Activated T-helper 1 cell treated with anti-CD3 and anti-CD28 coated beads, Interleukin-12 subunit alpha, Interleukin-12 subunit beta, Interleukin-2, Interleukin-4 antibody, amounts not matched to agents 30 ng/mL and 10 ng/mL and 1 ng/mL, durations not matched to agents 14 hours and 24 hours and 36 hours (primary cell): ENCODE measurements around the gene NPHP4. TPM values are rescaled to one million over a fixed set of nuclear protein-coding genes. Genes with fewer than 3 reads are reported as not detected.
"Not testable (repeated sequence)": the region's sequence is repeated elsewhere in the genome, so short reads cannot be mapped to it uniquely, and the experiment has no call there.

Experiments
- DNase-seq: peaks from one replicate; pipeline ENCODE4 v3.0.0; 2021; ENCODE audit warnings: low spot score
- H3K27ac Mint-ChIP-seq: one replicate; pipeline ENCODE4 v1.8.0; 2021; ENCODE audit warnings: mild to moderate bottlenecking, mixed read lengths
- H3K27me3 Mint-ChIP-seq: one replicate; pipeline ENCODE4 v1.8.0; 2022; ENCODE audit warnings: mild to moderate bottlenecking, moderate library complexity, mixed read lengths; ENCODE audit not compliant: insufficient read depth
- H3K36me3 Mint-ChIP-seq: one replicate; pipeline ENCODE4 v1.8.0; 2021; ENCODE audit warnings: low read depth, mixed read lengths
- H3K4me1 Mint-ChIP-seq: one replicate; pipeline ENCODE4 v1.8.0; 2021; ENCODE audit warnings: low read depth, mixed read lengths
- H3K4me3 Mint-ChIP-seq: one replicate; pipeline ENCODE4 v1.8.0; 2021; ENCODE audit warnings: mild to moderate bottlenecking, moderate library complexity, mixed read lengths
- H3K9me3 Mint-ChIP-seq: one replicate; pipeline ENCODE4 v1.8.0; 2021; ENCODE audit warnings: mixed read lengths
- intact Hi-C: fragments of 100-400 bp; cut with micrococcal nuclease; formaldehyde crosslinking; loops from one replicate; pipeline ENCODE4 v1.15.1; 2024
- total RNA-seq: library from RNA; stranded (reverse); gene quantifications from 2 replicates; pipeline ENCODE4 v1.2.3, GENCODE V29; 2022

The NPHP4 gene
- total RNA-seq, 1 donor from 2014 or later, result 18.3 TPM

DNA sequence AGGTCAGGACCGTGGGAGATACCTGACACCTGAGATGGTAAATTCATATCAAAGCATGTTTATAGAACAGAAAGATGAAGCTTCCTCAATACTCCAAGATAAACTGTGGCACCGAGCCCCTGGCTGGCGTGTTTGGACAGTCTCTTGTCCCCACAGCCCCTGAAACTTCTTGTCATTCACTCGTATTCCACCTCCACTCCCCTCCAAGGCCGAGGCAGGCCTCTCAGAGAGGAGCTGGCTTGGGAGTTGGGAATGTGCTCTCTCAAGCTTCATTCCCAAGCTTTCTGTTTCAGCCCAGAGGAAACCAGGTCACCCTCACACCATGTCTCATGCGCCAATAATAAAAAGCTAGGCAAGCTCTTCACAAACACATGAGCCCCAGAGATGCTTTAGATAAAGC, 86.1 kb downstream of the NPHP4 start:
- peaks cover 8% of the 10 kb centered on the region for H3K4me1 Mint-ChIP-seq
- no peaks in the 10 kb centered on the region for H3K9me3 Mint-ChIP-seq
- DNase-seq, result no peak
- no peak overlapping the region for H3K4me3 Mint-ChIP-seq
- no peaks in the 10 kb centered on the region for H3K36me3 Mint-ChIP-seq
- intact Hi-C loops, result no loop called here
- no peaks in the 10 kb centered on the region for H3K27me3 Mint-ChIP-seq
- H3K27ac Mint-ChIP-seq, result no peak overlapping the region

DNA sequence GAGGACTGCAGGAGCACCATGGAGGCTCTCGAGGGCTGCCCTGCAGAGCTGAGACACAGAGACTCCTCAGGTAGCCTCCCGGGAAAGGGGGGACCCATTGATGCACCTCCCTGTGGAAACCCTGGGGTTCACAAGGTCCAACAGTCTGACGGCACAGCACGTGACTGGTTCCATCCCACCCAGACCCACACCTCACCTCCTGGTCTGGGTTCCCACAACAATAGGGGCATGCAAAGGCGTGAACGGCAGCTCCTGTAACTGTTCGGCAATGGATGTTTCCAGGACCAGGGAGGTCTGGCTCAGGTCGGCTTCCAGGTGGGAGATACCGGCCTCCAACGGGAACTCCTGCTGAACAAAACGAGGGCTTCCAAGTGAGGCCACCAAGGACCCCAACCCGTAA, 86.8 kb downstream of the NPHP4 start:
- no peaks in the 10 kb centered on the region for H3K36me3 Mint-ChIP-seq
- intact Hi-C loops, result no loop called here
- H3K27me3 Mint-ChIP-seq, result no peaks in the 10 kb centered on the region
- DNase-seq, result no peak
- H3K4me3 Mint-ChIP-seq, result no peak overlapping the region
- H3K9me3 Mint-ChIP-seq, result no peaks in the 10 kb centered on the region
- peaks cover 8% of the 10 kb centered on the region for H3K4me1 Mint-ChIP-seq
- no peak overlapping the region for H3K27ac Mint-ChIP-seq

DNA sequence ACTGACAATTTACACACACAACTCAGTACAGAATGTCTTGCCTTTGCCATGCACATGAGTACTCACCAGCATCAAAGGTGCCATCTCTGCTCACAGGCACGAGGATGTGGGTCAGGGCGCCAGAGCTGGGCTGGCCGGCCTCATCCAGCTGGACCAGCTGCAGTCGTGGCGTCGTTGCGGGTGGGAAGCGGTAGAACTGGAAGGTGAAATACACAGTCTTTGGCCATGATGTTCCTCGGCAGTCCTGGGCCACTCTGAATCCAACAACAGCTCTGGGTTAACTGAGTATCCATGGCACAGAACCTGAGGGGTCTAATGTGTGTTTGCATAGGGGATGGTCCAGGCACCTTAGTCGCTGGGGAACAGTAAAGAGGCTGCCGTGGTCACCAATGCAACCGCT, 87.7 kb downstream of the NPHP4 start:
- no peak overlapping the region for H3K4me3 Mint-ChIP-seq
- no peak for DNase-seq
- H3K27ac Mint-ChIP-seq, result no peak overlapping the region
- peaks cover 8% of the 10 kb centered on the region for H3K4me1 Mint-ChIP-seq
- H3K36me3 Mint-ChIP-seq, result no peaks in the 10 kb centered on the region
- no peaks in the 10 kb centered on the region for H3K27me3 Mint-ChIP-seq
- H3K9me3 Mint-ChIP-seq, result no peaks in the 10 kb centered on the region
- intact Hi-C loops, result no loop called here

DNA sequence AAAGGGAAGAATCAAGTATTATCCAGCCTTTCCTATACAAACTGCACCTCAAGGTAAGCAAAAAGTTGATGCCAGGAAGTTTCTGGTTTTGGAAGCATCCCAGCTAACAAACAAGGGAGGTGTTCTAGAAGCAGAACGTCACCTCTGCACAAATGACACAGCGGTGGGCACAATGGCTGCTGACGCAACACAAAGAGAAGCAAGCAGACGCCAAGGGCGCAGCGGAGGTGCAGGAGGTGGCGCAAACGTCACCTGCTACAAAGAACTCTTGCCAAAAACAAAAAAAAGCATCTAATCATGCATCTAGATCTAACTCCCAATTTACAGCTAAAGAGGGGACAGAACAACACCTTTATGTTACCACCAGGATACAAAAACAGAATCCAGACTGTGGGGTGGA, 88.5 kb downstream of the NPHP4 start:
- H3K9me3 Mint-ChIP-seq, result no peaks in the 10 kb centered on the region
- H3K4me3 Mint-ChIP-seq, result no peak overlapping the region
- DNase-seq, result no peak
- no peaks in the 10 kb centered on the region for H3K36me3 Mint-ChIP-seq
- H3K27ac Mint-ChIP-seq, result no peak overlapping the region
- intact Hi-C loops, result no loop called here
- peaks cover 8% of the 10 kb centered on the region for H3K4me1 Mint-ChIP-seq
- no peaks in the 10 kb centered on the region for H3K27me3 Mint-ChIP-seq

GRCh38 chr1:5903031-5903430, 89.2 kb downstream of the NPHP4 start:
- H3K36me3 Mint-ChIP-seq, result no peaks in the 10 kb centered on the region
- peaks cover 8% of the 10 kb centered on the region for H3K4me1 Mint-ChIP-seq
- no peak overlapping the region for H3K27ac Mint-ChIP-seq
- no peaks in the 10 kb centered on the region for H3K9me3 Mint-ChIP-seq
- no peak overlapping the region for H3K4me3 Mint-ChIP-seq
- no peaks in the 10 kb centered on the region for H3K27me3 Mint-ChIP-seq
- intact Hi-C loops, result no loop called here
- no peak for DNase-seq

GRCh38 chr1:5901841-5902240, 90.4 kb downstream of the NPHP4 start:
- Mint-ChIP-seq H3K4me3 (no peak overlapping the region), H3K4me1 (peaks cover 8% of the 10 kb centered on the region), H3K9me3 (no peaks in the 10 kb centered on the region), H3K36me3 (no peaks in the 10 kb centered on the region), H3K27ac (no peak overlapping the region), H3K27me3 (no peaks in the 10 kb centered on the region)
- intact Hi-C loops, result no loop called here
- DNase-seq, result no peak

DNA sequence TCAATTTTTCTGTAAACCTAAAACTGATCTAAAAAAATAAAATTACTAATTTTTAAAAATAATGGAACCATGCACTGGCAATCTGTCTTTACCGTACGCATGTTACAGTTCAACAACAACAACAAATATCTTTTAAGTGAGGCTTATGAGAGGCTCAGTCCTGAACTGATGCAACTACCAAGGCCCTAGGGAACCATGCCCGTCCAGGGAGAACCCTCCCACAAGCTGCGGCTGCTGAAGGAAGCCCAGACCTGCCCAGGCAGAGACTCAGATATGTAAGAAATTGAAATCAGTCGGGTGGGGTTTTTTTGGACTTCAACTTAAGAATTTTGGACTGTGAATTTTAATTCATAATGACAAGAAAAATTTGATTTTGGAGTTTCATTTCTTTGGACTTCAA, 91.1 kb downstream of the NPHP4 start:
- Mint-ChIP-seq H3K36me3 (no peaks in the 10 kb centered on the region), H3K27me3 (no peaks in the 10 kb centered on the region), H3K9me3 (no peaks in the 10 kb centered on the region), H3K27ac (no peak overlapping the region), H3K4me1 (peaks cover 8% of the 10 kb centered on the region), H3K4me3 (no peak overlapping the region)
- no peak for DNase-seq
- intact Hi-C loops, result no loop called here

DNA sequence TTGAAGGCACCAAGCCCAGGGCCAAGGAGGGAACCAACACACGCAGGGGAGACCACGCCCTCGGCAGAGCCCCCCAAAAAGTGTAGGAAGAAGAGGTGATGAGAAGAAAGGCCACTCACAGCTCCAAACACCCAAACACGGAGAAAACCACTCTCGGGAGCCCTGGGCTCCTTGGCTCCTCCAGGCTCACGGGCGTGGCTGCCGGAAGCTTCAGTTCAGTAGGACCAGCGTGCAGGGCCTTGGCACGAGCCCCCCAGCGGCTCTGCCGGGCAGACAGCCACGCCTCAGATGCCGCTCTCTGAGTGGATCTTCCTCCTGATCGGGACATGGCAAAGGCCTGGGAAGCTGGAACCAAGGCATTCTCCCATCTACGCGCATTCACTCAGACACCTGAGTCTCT, 94.0 kb downstream of the NPHP4 start:
- Mint-ChIP-seq H3K27ac (no peak overlapping the region), H3K27me3 (no peaks in the 10 kb centered on the region)

DNA sequence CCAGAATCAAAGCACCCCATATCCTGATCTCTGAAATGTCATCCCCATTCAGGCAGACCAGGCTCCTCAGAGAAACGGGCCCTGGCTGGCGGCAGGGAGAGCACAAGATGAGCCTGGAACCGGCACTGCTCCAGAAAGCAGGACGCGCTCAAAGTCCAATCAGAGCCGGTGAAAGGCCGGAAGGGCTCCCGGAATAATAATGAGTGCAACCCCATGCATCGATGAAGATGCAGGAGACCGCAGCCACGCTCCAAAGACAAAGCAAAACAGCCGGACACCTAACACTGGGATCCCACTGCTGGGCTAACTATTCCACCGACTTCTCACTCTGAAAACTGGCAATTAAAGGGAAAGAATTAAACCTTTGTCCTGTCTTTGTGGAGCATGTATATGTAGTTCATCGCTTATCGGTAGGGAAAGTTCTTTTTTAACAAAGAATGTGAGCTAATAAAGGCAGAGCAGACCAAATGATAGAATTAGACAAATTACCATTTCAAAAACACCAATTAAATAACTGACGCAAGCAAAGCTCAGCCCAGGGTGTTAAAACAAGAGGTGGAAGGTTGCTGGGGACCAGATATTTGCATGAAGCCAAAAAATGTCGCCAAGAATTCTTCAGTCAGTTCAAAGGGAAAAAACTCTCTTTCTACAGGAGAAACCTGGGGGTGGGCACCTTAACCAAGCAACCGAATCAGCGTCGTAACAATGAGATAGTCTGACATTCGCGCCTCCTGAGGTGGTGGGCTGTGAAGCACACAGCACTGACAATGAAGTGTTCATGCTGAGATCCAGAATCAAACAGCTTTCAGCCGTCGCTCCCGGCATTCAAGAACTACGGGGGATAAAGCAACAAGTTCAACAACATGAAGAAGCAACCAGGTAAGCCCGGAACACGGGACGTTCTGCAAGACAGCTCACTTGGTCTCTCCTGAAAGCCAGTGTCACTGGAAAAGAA, 95.2 kb downstream of the NPHP4 start:
- no peaks in the 10 kb centered on the region for H3K9me3 Mint-ChIP-seq
- no peaks in the 10 kb centered on the region for H3K27me3 Mint-ChIP-seq
- no peak for DNase-seq
- no peak overlapping the region for H3K27ac Mint-ChIP-seq
- no peak overlapping the region for H3K4me3 Mint-ChIP-seq
- peaks cover 3% of the 10 kb centered on the region for H3K36me3 Mint-ChIP-seq
- H3K4me1 Mint-ChIP-seq, result peaks cover 4% of the 10 kb centered on the region
- intact Hi-C loops, result no loop called here

More for the DNA sequence above, 94.0 kb downstream of the NPHP4 start:
- Mint-ChIP-seq H3K36me3 (peaks cover 3% of the 10 kb centered on the region), H3K4me3 (no peak overlapping the region), H3K4me1 (peaks cover 8% of the 10 kb centered on the region), H3K9me3 (no peaks in the 10 kb centered on the region)
- DNase-seq, result no peak
- intact Hi-C loops, result no loop called here

DNA sequence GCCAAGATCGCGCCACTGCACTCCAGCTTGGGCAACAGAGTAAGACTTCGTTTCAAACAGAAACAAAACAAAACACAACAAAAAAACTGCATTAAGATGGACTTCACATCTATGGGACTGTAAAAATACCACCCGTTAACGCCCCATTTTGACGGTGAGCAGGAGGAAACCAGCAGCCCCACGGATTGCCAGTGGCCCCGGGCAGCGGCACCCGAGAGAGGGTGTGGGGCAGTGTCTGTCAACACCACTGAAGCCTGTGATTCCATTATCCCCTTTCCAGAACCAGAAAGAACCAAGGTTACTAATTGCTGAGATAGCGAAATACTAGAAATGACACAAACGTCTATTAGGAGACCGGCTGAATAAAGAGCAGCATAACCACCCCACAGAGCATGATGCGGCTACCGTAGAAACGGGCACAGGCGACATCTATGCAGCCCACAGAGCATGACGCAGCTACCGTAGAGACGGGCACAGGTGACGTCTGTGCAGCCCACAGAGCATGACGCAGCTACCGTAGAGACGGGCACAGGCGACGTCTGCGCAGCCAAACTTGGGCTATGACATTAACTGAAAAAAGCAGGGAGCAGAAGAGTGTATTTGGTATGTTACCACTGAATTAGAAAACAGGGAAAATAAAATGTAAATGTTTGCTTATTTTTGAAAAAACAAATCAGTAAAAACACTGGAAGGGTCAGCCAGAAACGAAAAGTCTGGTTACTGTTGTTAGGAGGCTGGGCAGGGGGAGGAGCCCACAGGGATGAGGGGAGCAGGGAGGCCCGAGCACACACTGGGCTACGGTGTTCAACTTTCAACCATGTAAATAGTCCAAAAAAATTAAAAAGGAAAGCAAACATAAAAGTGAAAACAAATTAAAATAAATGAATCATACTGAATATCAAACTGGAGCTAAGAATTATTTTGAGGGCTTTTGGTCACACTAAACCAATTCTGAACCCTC, 96.5 kb downstream of the NPHP4 start:
- Mint-ChIP-seq H3K27me3 (no peaks in the 10 kb centered on the region), H3K9me3 (no peaks in the 10 kb centered on the region), H3K4me3 (no peak overlapping the region), H3K4me1 (no peaks in the 10 kb centered on the region), H3K27ac (no peak overlapping the region), H3K36me3 (peaks cover 3% of the 10 kb centered on the region)
- intact Hi-C loops, result no loop called here
- DNase-seq, result no peak

DNA sequence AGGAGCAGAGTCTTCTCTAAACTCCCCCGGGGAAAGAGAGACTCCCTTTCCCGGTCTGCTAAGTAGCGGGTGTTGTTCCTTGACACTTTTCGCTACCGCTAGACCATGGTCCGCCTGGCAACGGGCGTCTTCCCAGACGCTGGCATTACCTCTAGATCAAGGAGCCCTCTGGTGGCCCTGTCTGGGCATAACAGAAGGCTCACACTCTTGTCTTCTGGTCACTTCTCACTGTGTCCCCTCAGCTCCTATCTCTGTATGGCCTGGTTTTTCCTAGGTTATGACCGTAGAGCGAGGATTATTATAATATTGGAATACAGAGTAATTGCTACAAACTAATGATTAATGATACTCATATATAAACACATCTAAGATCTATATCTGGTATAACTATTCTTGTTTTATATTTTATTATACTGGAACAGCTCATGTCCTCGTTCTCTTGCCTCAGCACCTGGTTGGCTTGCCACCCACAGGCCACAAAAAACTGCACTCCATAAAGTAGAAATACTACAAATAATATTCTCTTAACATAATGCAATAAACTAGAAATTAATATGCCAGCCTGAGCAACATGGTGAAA, 98.4 kb downstream of the NPHP4 start:
- H3K4me1 Mint-ChIP-seq, H3K4me3 Mint-ChIP-seq, H3K27me3 Mint-ChIP-seq, intact Hi-C loops, DNase-seq, H3K27ac Mint-ChIP-seq, H3K36me3 Mint-ChIP-seq, H3K9me3 Mint-ChIP-seq: not testable (repeated sequence)

GRCh38 chr1:5892329-5892728, 99.9 kb downstream of the NPHP4 start:
- no peaks in the 10 kb centered on the region for H3K9me3 Mint-ChIP-seq
- no peaks in the 10 kb centered on the region for H3K4me1 Mint-ChIP-seq
- no peak overlapping the region for H3K27ac Mint-ChIP-seq
- no peak overlapping the region for H3K4me3 Mint-ChIP-seq
- H3K36me3 Mint-ChIP-seq, result peaks cover 3% of the 10 kb centered on the region
- no peak for DNase-seq
- no peaks in the 10 kb centered on the region for H3K27me3 Mint-ChIP-seq
- intact Hi-C loops, result no loop called here

DNA sequence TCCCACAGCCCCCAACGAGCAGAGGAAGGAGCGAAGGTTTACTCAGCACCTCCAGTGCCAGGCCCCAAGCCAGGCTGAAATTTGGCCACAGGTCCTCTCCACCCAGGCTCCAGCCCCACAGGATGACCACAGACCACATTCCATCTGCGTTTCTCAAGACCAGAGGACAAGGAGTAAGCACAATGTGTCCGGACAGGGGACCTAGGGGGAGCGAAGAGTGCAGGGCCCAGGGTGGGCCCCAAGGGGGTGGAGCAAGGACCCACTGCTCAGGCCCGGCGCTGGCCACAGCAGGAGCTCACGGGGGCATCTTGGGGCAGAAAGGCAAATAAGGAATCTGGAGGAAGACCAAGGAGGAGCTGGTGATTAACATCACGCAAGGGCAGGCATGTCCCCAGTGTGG, 100.5 kb downstream of the NPHP4 start:
- no peak for DNase-seq
- Mint-ChIP-seq H3K36me3 (peaks cover 3% of the 10 kb centered on the region), H3K27ac (no peak overlapping the region), H3K9me3 (no peaks in the 10 kb centered on the region), H3K27me3 (no peaks in the 10 kb centered on the region), H3K4me3 (no peak overlapping the region), H3K4me1 (no peaks in the 10 kb centered on the region)
- intact Hi-C loops, result no loop called here
